Embryonic facial prominence (tissue), 1 donor: ENCODE results near the gene ATN1.

Experiments used
- DNase-seq: peaks from one replicate; pipeline ENCODE4 v3.0.0-alpha.2; 2016; ENCODE audit errors: extremely low spot score

The ATN1 gene

DNA sequence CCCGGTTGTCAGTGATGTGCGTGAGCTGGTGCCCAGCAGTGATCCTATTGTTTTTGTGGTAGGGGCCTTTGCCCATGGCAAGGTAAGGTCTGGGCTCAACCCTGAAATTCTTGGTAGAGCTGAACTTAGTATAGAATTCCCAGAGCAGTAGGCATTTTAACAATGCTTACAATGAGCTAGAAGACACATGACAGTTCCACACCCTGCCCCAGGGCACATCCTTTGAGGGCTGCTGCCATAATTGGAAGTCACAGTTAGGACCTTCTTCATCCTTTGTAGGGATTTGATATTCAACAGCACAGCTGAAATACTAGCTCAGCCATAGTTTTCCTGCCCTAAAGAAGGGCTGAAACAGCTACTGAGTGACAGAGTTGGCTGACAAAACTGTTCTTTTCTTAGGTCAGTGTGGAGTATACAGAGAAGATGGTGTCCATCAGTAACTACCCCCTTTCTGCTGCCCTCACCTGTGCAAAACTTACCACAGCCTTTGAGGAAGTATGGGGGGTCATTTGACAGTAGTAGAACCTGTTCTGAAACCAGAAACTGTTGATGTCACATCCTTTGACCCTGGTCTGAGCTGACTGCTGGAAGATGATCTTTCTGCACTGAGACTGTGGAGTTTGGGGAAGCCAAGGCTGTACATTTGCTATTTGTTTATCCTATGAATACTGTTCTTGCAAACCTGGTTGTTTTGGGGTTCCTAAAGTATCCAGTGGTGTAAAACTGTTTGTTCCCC is 47.7 kb downstream of the ATN1 start:
- no peak for DNase-seq

DNA sequence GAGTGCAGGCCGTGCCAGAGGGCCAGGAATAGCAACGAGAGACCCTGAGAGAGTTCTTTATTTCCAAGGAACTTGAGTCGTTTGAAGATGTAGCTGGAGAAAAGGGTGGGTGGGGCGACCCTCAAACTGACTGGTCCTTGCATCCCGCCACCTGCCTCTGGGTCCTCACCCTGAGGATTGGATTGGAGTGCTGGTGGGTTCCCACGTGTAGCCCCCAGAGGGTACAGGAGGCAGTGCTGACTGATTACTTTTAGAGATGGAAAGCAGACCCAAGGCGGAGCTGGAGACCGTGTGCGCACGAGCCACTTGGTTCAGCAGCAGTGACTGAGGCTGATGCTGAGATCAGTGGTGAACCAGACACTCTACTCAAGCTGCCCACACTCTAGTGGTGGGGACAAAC is 49.9 kb downstream of the ATN1 start:
- DNase-seq, result no peak

- no peak for DNase-seq
These were observed 50.4 kb downstream of the ATN1 start for GRCh38 chr12:6978188-6978587.

GRCh38 chr12:6978611-6979011 is 50.9 kb downstream of the ATN1 start:
- no peak for DNase-seq

GRCh38 chr12:6979021-6979420 is 51.3 kb downstream of the ATN1 start:
- DNase-seq, result no peak

- no peak for DNase-seq
These were observed 51.7 kb downstream of the ATN1 start for GRCh38 chr12:6979453-6979852.

GRCh38 chr12:6980075-6980474 is 52.3 kb downstream of the ATN1 start:
- no peak for DNase-seq

- no peak for DNase-seq
These were observed 53.0 kb downstream of the ATN1 start for GRCh38 chr12:6980740-6981139.

GRCh38 chr12:6981152-6982052 is 53.6 kb downstream of the ATN1 start:
- DNase-seq, result no peak

DNA sequence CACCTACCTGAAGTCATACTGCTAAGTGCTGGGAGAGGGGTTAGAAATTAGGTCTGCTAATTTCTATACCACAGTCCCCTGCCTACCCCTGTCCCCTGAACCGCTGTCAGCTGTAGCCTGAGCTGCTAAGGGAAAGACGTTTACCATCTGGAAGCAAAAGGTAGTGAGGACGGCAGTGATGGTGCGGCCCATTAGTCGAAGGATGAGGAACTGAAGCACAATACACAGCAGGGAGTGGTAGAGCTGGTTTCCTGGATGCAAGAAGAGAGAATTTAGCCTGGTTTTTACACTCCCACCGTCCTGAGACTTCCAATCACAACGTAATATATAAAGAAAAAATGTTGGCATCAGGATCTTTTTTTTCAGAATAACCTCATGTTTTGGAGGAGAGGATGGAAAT is 54.8 kb downstream of the ATN1 start:
- DNase-seq, result no peak

GRCh38 chr12:6987956-6988553 is 60.3 kb downstream of the ATN1 start:
- DNase-seq, result no peak
